NB4 (cell line): ENCODE measurements around the gene PHF2.

Experiments
- POLR2A ChIP-seq: IDR thresholded peaks from 2 replicates; pipeline ENCODE4 v1.6.1; 2011; ENCODE audit warnings: mild to moderate bottlenecking; ENCODE audit not compliant: insufficient read length; ENCODE audit errors: extremely low read depth
- TF ChIP-seq, protein P1 (sequence below): IDR thresholded peaks from one replicate; pipeline ENCODE4 v1.5.1; 2012; ENCODE audit warnings: low read depth, low read length
- TF ChIP-seq, protein P2 (sequence below): IDR thresholded peaks from 2 replicates; pipeline ENCODE4 v1.6.1; 2011; ENCODE audit warnings: low read depth, low read length

DNA sequence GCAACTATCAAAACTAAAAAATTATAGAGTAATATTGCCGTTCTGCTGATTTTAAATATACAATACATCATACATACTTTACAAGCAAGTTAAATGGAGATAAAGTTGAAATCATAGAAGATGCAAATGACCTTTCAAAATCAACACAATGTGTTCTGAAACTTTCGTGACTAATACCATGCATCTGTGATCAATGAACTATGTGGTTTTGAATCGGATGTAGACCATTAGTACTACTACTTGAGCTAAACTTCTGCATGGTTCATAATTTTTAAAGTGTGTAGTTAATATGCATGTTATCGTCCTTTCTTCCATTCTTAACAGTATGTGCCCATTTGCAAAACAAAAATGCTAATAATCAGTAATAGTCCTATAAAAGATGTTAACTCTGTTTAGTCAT, 11.3 kb upstream of the PHF2 start:
- TF ChIP-seq, protein P1, sequence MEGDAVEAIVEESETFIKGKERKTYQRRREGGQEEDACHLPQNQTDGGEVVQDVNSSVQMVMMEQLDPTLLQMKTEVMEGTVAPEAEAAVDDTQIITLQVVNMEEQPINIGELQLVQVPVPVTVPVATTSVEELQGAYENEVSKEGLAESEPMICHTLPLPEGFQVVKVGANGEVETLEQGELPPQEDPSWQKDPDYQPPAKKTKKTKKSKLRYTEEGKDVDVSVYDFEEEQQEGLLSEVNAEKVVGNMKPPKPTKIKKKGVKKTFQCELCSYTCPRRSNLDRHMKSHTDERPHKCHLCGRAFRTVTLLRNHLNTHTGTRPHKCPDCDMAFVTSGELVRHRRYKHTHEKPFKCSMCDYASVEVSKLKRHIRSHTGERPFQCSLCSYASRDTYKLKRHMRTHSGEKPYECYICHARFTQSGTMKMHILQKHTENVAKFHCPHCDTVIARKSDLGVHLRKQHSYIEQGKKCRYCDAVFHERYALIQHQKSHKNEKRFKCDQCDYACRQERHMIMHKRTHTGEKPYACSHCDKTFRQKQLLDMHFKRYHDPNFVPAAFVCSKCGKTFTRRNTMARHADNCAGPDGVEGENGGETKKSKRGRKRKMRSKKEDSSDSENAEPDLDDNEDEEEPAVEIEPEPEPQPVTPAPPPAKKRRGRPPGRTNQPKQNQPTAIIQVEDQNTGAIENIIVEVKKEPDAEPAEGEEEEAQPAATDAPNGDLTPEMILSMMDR, result no peak
- TF ChIP-seq POLR2A, result no peak
- TF ChIP-seq, protein P2, sequence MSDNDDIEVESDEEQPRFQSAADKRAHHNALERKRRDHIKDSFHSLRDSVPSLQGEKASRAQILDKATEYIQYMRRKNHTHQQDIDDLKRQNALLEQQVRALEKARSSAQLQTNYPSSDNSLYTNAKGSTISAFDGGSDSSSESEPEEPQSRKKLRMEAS, result no peak
